DOHH2 (cell line): ENCODE measurements around the gene COPS9.

Source experiments
- EZH2phosphoT487 ChIP-seq: fragments of 200-600 bp; sonication (generic); IDR thresholded peaks from 2 replicates; pipeline ENCODE4 v1.6.1; 2017; ENCODE audit warnings: borderline replicate concordance, mild to moderate bottlenecking, antibody characterized with exemption, low read length, moderate library complexity, mixed read lengths
- TF ChIP-seq, protein P1 (sequence below): fragments of 200-600 bp; sonication (generic); IDR thresholded peaks from one replicate; pipeline ENCODE4 v1.5.1; 2014; ENCODE audit warnings: antibody characterized with exemption, mild to moderate bottlenecking, low read depth, low read length; ENCODE audit not compliant: poor library complexity, severe bottlenecking

DNA sequence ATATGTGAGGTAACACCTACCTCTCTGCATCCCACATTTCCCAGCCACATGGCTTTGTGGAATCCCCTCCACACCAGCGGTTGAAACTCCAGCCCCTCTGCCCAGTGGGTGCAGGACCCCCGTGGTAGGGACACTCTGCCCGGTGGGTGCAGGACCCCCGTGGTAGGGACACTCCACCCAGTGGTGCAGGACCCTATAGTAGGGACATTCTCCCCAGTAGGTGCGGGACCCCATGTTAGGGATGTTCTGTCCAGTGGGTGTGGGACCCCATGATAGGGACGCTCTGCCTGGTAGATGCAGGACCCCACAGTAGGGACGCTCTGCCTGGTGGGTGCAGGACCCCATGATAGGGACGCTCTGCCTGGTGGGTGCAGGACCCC, 11.5 kb downstream of the COPS9 start:
- TF ChIP-seq, protein P1, sequence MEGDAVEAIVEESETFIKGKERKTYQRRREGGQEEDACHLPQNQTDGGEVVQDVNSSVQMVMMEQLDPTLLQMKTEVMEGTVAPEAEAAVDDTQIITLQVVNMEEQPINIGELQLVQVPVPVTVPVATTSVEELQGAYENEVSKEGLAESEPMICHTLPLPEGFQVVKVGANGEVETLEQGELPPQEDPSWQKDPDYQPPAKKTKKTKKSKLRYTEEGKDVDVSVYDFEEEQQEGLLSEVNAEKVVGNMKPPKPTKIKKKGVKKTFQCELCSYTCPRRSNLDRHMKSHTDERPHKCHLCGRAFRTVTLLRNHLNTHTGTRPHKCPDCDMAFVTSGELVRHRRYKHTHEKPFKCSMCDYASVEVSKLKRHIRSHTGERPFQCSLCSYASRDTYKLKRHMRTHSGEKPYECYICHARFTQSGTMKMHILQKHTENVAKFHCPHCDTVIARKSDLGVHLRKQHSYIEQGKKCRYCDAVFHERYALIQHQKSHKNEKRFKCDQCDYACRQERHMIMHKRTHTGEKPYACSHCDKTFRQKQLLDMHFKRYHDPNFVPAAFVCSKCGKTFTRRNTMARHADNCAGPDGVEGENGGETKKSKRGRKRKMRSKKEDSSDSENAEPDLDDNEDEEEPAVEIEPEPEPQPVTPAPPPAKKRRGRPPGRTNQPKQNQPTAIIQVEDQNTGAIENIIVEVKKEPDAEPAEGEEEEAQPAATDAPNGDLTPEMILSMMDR, result no peak
- no peak for TF ChIP-seq EZH2phosphoT487
